Stimulated activated CD4-positive, alpha-beta T cell treated with anti-CD3 and anti-CD28 coated beads, Interleukin-1b, Interleukin-23, amount 100 ng/mL, for 1 hour (primary cell): ENCODE results near the gene RNU5B-1.
"Not testable (repeated sequence)": the region's sequence is repeated elsewhere in the genome, so short reads cannot be mapped to it uniquely, and the experiment has no call there.

Experiments used
- DNase-seq, 2 donors: peaks; one replicate each; pipeline ENCODE4 v3.0.0-alpha.2; 2020; ENCODE audit warnings: low read depth in 2 of 2

The RNU5B-1 gene

GRCh38 chr15:65343374-65343981, 39.0 kb downstream of the RNU5B-1 start:
- DNase-seq: no peak

GRCh38 chr15:65344214-65344913, 39.9 kb downstream of the RNU5B-1 start:
- DNase-seq: no peak

- DNase-seq: no peak
These were observed 40.4 kb downstream of the RNU5B-1 start for GRCh38 chr15:65344914-65345275.

GRCh38 chr15:65346856-65347598, 42.5 kb downstream of the RNU5B-1 start:
- no peak for DNase-seq

GRCh38 chr15:65347756-65348155, 43.3 kb downstream of the RNU5B-1 start:
- DNase-seq: not testable (repeated sequence)

GRCh38 chr15:65349338-65349737, 44.9 kb downstream of the RNU5B-1 start:
- DNase-seq: no peak

- DNase-seq: not testable (repeated sequence)
These were observed 47.5 kb downstream of the RNU5B-1 start for GRCh38 chr15:65351972-65352371.
